ENCODE results near the gene LONRF3. TPM values are rescaled to one million over a fixed set of nuclear protein-coding genes. Genes with fewer than 3 reads are reported as not detected.

LONRF3 gene
- total and polyA plus RNA-seq, 2 of the 13 experiments (the other 11 are each of a cell fraction or from before 2014, with no cell fraction given), result 4.8 to 11.6 TPM

- ChIA-PET CTCF (ENCODE audit: low intra/inter-chr PET ratio, low total read pairs) (no interaction called here), POLR2A (no interaction called here)
- WGBS (ENCODE audit: low lambda C conversion rate), result 54% methylated on average over 5 of the region's 6 CpGs
- H3K27ac ChIP-seq (ENCODE audit: extremely low read length, insufficient read depth, low read length), result no peak overlapping the region
- H3K36me3 ChIP-seq (replicated peaks in 1 of 2; ENCODE audit: control insufficient read depth in 1 of 2, insufficient read depth in 2 of 2, low read length in 2 of 2), result no peaks in the 10 kb centered on the region
- in situ Hi-C loops (cut with HindIII; ENCODE audit: extremely low pct_ligation_motif_present, low pct_unique_long_range_greater_than_20kb) (no loop called here), intact Hi-C loops (cut with micrococcal nuclease; ENCODE audit: unreplicated experiment) (no loop called here)
- H2AFZ ChIP-seq (ENCODE audit: low read length), result no peak overlapping the region
- ATAC-seq (no peak), FAIRE-seq (no peak), DNase-seq (ENCODE audit: low spot score) (no peak)
- H3K4me2 ChIP-seq (ENCODE audit: low read depth, low read length), result no peak overlapping the region
- H3K4me3 ChIP-seq (replicated peaks in 1 of 3; ENCODE audit: insufficient read depth in 1 of 3, low read depth in 2 of 3, low read length in 3 of 3), result no peak overlapping the region
- H4K20me1 ChIP-seq (ENCODE audit: insufficient read depth, low read length), result no peaks in the 10 kb centered on the region
- no peaks in the 10 kb centered on the region for H3K79me2 ChIP-seq (ENCODE audit: insufficient read depth, low read length)
- BruUV-seq (replicated peaks), result no TSS peak
- no peak overlapping the region for H3K9ac ChIP-seq (ENCODE audit: insufficient read depth, low read depth, low read length)
- H3K27me3 ChIP-seq (ENCODE audit: control insufficient read depth in 1 of 2, insufficient read depth in 2 of 2, low read length in 2 of 2), result no peaks in the 10 kb centered on the region
- no peak for TF ChIP-seq ZBTB1 (CRISPR knock-in tag; IDR thresholded peaks at IDR 0.05; ENCODE audit: borderline replicate concordance)
- no peak for TF ChIP-seq HDAC6 (IDR thresholded peaks at IDR 0.05; ENCODE audit: low read depth, low read length)
- TF ChIP-seq EEA1 (CRISPR knock-in tag; IDR thresholded peaks at IDR 0.05; ENCODE audit: borderline replicate concordance), result no peak
- no peak for TF ChIP-seq PHF21A (CRISPR knock-in tag; IDR thresholded peaks at IDR 0.05)
- no peak for TF ChIP-seq ZNF121 (CRISPR knock-in tag; IDR thresholded peaks at IDR 0.05)
- TF ChIP-seq ZBTB38 (CRISPR knock-in tag; IDR thresholded peaks at IDR 0.05), result no peak
- TF ChIP-seq, protein P1, sequence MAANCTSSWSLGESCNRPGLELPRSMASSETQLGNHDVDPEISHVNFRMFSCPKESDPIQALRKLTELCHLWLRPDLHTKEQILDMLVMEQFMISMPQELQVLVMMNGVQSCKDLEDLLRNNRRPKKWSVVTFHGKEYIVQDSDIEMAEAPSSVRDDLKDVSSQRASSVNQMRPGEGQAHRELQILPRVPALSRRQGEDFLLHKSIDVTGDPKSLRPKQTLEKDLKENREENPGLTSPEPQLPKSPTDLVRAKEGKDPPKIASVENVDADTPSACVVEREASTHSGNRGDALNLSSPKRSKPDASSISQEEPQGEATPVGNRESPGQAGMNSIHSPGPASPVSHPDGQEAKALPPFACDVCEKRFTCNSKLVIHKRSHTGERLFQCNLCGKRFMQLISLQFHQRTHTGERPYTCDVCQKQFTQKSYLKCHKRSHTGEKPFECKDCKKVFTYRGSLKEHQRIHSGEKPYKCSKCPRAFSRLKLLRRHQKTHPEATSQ (CRISPR knock-in tag; IDR thresholded peaks at IDR 0.05; ENCODE audit: borderline replicate concordance), result no peak
- peaks cover 30% of the 10 kb centered on the region for H3K4me1 ChIP-seq (ENCODE audit: insufficient read depth, low read length)
- no peaks in the 10 kb centered on the region for H3K9me3 ChIP-seq (ENCODE audit: low read length)
These were observed 66.0 kb downstream of the LONRF3 start for GRCh38 chrX:119040432-119040831.

DNA sequence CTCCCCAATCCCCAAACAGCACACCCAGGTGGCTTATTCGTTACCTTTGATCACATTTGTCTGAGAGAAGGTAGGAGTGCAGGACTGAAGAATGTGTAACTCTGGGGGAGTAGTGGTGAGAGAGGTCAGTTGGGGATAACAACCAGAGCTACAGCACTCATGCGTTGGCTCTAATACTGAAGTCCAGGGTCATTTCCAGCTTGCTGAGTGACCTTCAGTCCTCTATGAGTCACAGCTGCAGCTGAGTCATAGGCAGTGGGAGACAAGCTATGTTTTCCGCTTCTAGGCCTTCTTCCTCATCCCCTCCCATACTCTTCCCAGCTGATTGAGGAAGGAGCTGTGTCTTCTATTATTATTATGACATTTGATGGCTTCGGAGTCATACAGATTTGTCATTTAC lies 66.8 kb downstream of the LONRF3 start:
- Histone ChIP-seq H3K27ac (ENCODE audit: extremely low read length, insufficient read depth, low read length) (peak overlapping the region; percentile 30), H2AFZ (ENCODE audit: low read length) (no peak overlapping the region), H3K79me2 (ENCODE audit: insufficient read depth, low read length) (no peaks in the 10 kb centered on the region), H3K9me3 (ENCODE audit: low read length) (no peaks in the 10 kb centered on the region), H3K9ac (ENCODE audit: insufficient read depth, low read depth, low read length) (no peak overlapping the region), H3K4me2 (ENCODE audit: low read depth, low read length) (no peak overlapping the region), H3K27me3 (ENCODE audit: control insufficient read depth in 1 of 2, insufficient read depth in 2 of 2, low read length in 2 of 2) (no peaks in the 10 kb centered on the region), H3K4me3 (replicated peaks in 1 of 3; ENCODE audit: insufficient read depth in 1 of 3, low read depth in 2 of 3, low read length in 3 of 3) (no peak overlapping the region), H4K20me1 (ENCODE audit: insufficient read depth, low read length) (no peaks in the 10 kb centered on the region), H3K36me3 (replicated peaks in 1 of 2; ENCODE audit: control insufficient read depth in 1 of 2, insufficient read depth in 2 of 2, low read length in 2 of 2) (no peaks in the 10 kb centered on the region), H3K4me1 (ENCODE audit: insufficient read depth, low read length) (peaks cover 23% of the 10 kb centered on the region)
- FAIRE-seq (peak; percentile 77), ATAC-seq (peak; percentile 95), DNase-seq (ENCODE audit: low spot score) (peak; percentile 73)
- in situ Hi-C loops (cut with HindIII; ENCODE audit: extremely low pct_ligation_motif_present, low pct_unique_long_range_greater_than_20kb), result no loop called here
- WGBS (ENCODE audit: low lambda C conversion rate), result 3% methylated on average over 4 of the region's 4 CpGs
- BruUV-seq (replicated peaks), result no TSS peak
- POLR2A ChIA-PET, result interaction anchor here (1.0 to 1.6 kb wide), 2 partner anchors 66 to 194 kb away, joined by 3 to 6 read pairs; no protein-coding TSS in a partner anchor
- intact Hi-C loops (cut with micrococcal nuclease; ENCODE audit: unreplicated experiment), result no loop called here
- CTCF ChIA-PET (ENCODE audit: low intra/inter-chr PET ratio, low total read pairs), result no interaction called here
- no peak for TF ChIP-seq ZFP41 (CRISPR knock-in tag; IDR thresholded peaks at IDR 0.05; ENCODE audit: borderline replicate concordance)
- 0 out of 2 replicates have a peak, but pooled peaks have one; percentile 13 for TF ChIP-seq ZNF331 (CRISPR knock-in tag; IDR thresholded peaks at IDR 0.05)
- peak; percentile 95 for TF ChIP-seq RXRA (CRISPR knock-in tag; IDR thresholded peaks at IDR 0.05)
- 0 out of 2 replicates have a peak, but pooled peaks have one; percentile 24 for TF ChIP-seq IRF2 (CRISPR knock-in tag; IDR thresholded peaks at IDR 0.05)
- TF ChIP-seq ZNF180 (CRISPR knock-in tag; IDR thresholded peaks at IDR 0.05; ENCODE audit: borderline replicate concordance, low read depth), result no peak
- TF ChIP-seq GATAD2A (CRISPR knock-in tag; IDR thresholded peaks at IDR 0.05), result 0 out of 2 replicates have a peak, but pooled peaks have one; percentile 22
- peak in 1 of 2 experiments; percentile 44; a peak in 1 of 4 replicates for TF ChIP-seq NR2F1 (CRISPR knock-in tag; IDR thresholded peaks at IDR 0.05)
- TF ChIP-seq NFIC (IDR thresholded peaks at IDR 0.05; ENCODE audit: low read length), result 0 out of 2 replicates have a peak, but pooled peaks have one; percentile 27
- TF ChIP-seq, protein P2, sequence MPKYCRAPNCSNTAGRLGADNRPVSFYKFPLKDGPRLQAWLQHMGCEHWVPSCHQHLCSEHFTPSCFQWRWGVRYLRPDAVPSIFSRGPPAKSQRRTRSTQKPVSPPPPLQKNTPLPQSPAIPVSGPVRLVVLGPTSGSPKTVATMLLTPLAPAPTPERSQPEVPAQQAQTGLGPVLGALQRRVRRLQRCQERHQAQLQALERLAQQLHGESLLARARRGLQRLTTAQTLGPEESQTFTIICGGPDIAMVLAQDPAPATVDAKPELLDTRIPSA (CRISPR knock-in tag; IDR thresholded peaks at IDR 0.05; ENCODE audit: borderline replicate concordance), result no peak
- TF ChIP-seq HNF4G (IDR thresholded peaks at IDR 0.05; ENCODE audit: borderline replicate concordance, low read depth, low read length), result peak; percentile 33; the same call in 1 of the 2 replicates
- TF ChIP-seq HNF4G (CRISPR knock-in tag; IDR thresholded peaks at IDR 0.05; ENCODE audit: borderline replicate concordance, low read depth), result no peak
- peak; percentile 50 for TF ChIP-seq SALL1 (CRISPR knock-in tag; IDR thresholded peaks at IDR 0.05)

Data from HepG2 (cell line).